ENCODE measurements around the gene SCAF4.

DNA sequence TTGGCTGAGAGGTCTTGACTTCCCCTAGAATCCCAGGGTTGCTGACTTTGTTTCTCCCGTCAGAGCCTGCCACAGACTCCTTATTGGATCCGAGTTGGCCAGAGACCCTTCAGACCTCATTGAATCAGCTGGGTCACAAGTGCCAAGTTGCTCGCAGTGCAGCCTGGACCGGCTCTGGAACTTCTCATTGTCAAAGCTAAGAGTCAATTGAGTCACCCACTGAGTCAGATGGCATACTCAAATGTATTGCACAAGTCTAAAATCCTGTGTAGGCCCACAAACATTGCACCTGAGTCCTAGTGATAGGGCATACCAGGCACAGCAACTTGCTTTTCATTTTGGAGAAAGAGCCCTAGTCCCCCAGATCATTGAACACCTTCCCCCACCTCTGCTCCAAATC lies 20.4 kb upstream of the SCAF4 start:
- TF ChIP-seq TAF1 (IDR thresholded peaks at IDR 0.05; ENCODE audit: borderline replicate concordance, low read depth, low read length): no peak
- no peak for TF ChIP-seq POLR2AphosphoS5 (IDR thresholded peaks at IDR 0.05; ENCODE audit: low read depth, low read length)
- no peak for TF ChIP-seq POLR2A (IDR thresholded peaks at IDR 0.05; ENCODE audit: low read depth, low read length)
